ENCODE results near the gene CYP24A1. TPM values are rescaled to one million over a fixed set of nuclear protein-coding genes. Genes with fewer than 3 reads are reported as not detected.

Gene CYP24A1
- total RNA-seq, 2 donors from 2014 or later: 0.13 TPM; not detected in 1

GRCh38 chr20:54166987-54167662 lies 6.7 kb downstream of the CYP24A1 start:
- Histone ChIP-seq H3K4me1 (ENCODE audit: control insufficient read depth, insufficient read depth, low read length) (no peaks in the 10 kb centered on the region), H3K27ac (ENCODE audit: low read depth, low read length) (no peak overlapping the region), H3K9ac (ENCODE audit: extremely low read depth, low read length, poor library complexity, severe bottlenecking) (no peak overlapping the region), H3K9me3 (ENCODE audit: control insufficient read depth, low read length) (no peaks in the 10 kb centered on the region), H3K36me3 (ENCODE audit: control insufficient read depth, insufficient read depth, low read length) (no peaks in the 10 kb centered on the region), H3K4me3 (ENCODE audit: low read length) (no peak overlapping the region), H3K27me3 (ENCODE audit: control insufficient read depth, insufficient read depth, low read length, poor library complexity, severe bottlenecking) (peaks cover 31% of the 10 kb centered on the region)
- WGBS, 2 experiments (ENCODE audit: insufficient coverage in 1 of 2, insufficient read length in 1 of 2): 93 to 100% methylated on average over 2 to 7 of the region's 7 CpGs
- no peak overlapping the region for H3K4me3 Mint-ChIP-seq
- H3K9me3 Mint-ChIP-seq: no peaks in the 10 kb centered on the region
- no peaks in the 10 kb centered on the region for H3K36me3 Mint-ChIP-seq (ENCODE audit: low read depth)
- no peak overlapping the region for H3K27ac Mint-ChIP-seq
- peaks cover 39% of the 10 kb centered on the region for H3K27me3 Mint-ChIP-seq (ENCODE audit: insufficient read depth)
- DNase-seq: no peak
- no peak for TF ChIP-seq CTCF (conservative IDR thresholded peaks at IDR 0.05)
- peaks cover 10% of the 10 kb centered on the region for H3K4me1 Mint-ChIP-seq

- Histone ChIP-seq H3K4me3 (ENCODE audit: low read length) (no peak overlapping the region), H3K36me3 (ENCODE audit: control insufficient read depth, insufficient read depth, low read length) (no peaks in the 10 kb centered on the region), H3K27me3 (ENCODE audit: control insufficient read depth, insufficient read depth, low read length, poor library complexity, severe bottlenecking) (peaks cover 17% of the 10 kb centered on the region), H3K4me1 (ENCODE audit: control insufficient read depth, insufficient read depth, low read length) (no peaks in the 10 kb centered on the region), H3K9ac (ENCODE audit: extremely low read depth, low read length, poor library complexity, severe bottlenecking) (no peak overlapping the region), H3K27ac (ENCODE audit: low read depth, low read length) (no peak overlapping the region), H3K9me3 (ENCODE audit: control insufficient read depth, low read length) (no peaks in the 10 kb centered on the region)
- H3K36me3 Mint-ChIP-seq (ENCODE audit: low read depth): no peaks in the 10 kb centered on the region
- no peak for TF ChIP-seq CTCF (conservative IDR thresholded peaks at IDR 0.05)
- no peak overlapping the region for H3K4me3 Mint-ChIP-seq
- H3K4me1 Mint-ChIP-seq: peaks cover 10% of the 10 kb centered on the region
- no peaks in the 10 kb centered on the region for H3K9me3 Mint-ChIP-seq
- DNase-seq: no peak
- no peak overlapping the region for H3K27ac Mint-ChIP-seq
- WGBS, 2 experiments (ENCODE audit: insufficient coverage in 1 of 2, insufficient read length in 1 of 2): 94% methylated on average over 2 of the region's 2 CpGs; no CpG with 5 or more reads in 1 of the 2 experiments
- H3K27me3 Mint-ChIP-seq (ENCODE audit: insufficient read depth): peaks cover 26% of the 10 kb centered on the region
Measured at GRCh38 chr20:54165803-54166202, 8.0 kb downstream of the CYP24A1 start.

GRCh38 chr20:54165014-54165413 lies 8.8 kb downstream of the CYP24A1 start:
- TF ChIP-seq CTCF (conservative IDR thresholded peaks at IDR 0.05): no peak
- Mint-ChIP-seq H3K36me3 (ENCODE audit: low read depth) (no peaks in the 10 kb centered on the region), H3K4me3 (no peak overlapping the region), H3K4me1 (peaks cover 10% of the 10 kb centered on the region), H3K27me3 (ENCODE audit: insufficient read depth) (peaks cover 19% of the 10 kb centered on the region), H3K27ac (no peak overlapping the region), H3K9me3 (no peaks in the 10 kb centered on the region)
- DNase-seq: no peak
- Histone ChIP-seq H3K27ac (ENCODE audit: low read depth, low read length) (no peak overlapping the region), H3K36me3 (ENCODE audit: control insufficient read depth, insufficient read depth, low read length) (no peaks in the 10 kb centered on the region), H3K4me1 (ENCODE audit: control insufficient read depth, insufficient read depth, low read length) (no peaks in the 10 kb centered on the region), H3K27me3 (ENCODE audit: control insufficient read depth, insufficient read depth, low read length, poor library complexity, severe bottlenecking) (peaks cover 10% of the 10 kb centered on the region), H3K9me3 (ENCODE audit: control insufficient read depth, low read length) (no peaks in the 10 kb centered on the region), H3K9ac (ENCODE audit: extremely low read depth, low read length, poor library complexity, severe bottlenecking) (no peak overlapping the region), H3K4me3 (ENCODE audit: low read length) (no peak overlapping the region)
- 90 to 94% methylated on average over 6 to 8 of the region's 9 CpGs for WGBS, 2 experiments (ENCODE audit: insufficient coverage in 1 of 2, insufficient read length in 1 of 2)
